Mammary epithelial cell (primary cell): ENCODE results near the gene ATP2C1.

Experiments
- CTCF ChIP-seq, 2 donors: IDR thresholded peaks in 1 of 2; conservative IDR thresholded peaks in 1 of 2; 2 replicates each; pipeline ENCODE4 v1.5.1; 2011 to 2012; ENCODE audit warnings: inconsistent platforms in 2 of 2, low read length in 2 of 2, mild to moderate bottlenecking in 2 of 2, control low read depth in 1 of 2, low read depth in 1 of 2; ENCODE audit not compliant: insufficient read depth in 1 of 2; ENCODE audit errors: extremely low read depth in 1 of 2
- EZH2 ChIP-seq: IDR thresholded peaks from 2 replicates; pipeline ENCODE4 v1.6.1; 2012; ENCODE audit warnings: low read length, inconsistent platforms, borderline replicate concordance

GRCh38 chr3:130918328-130918727 is 24.4 kb downstream of the ATP2C1 start:
- TF ChIP-seq CTCF (conservative IDR thresholded peaks at IDR 0.05 in 1 of 2, IDR thresholded peaks at IDR 0.05 in 1 of 2; ENCODE audit: extremely low read depth in 1 of 2, insufficient read depth in 1 of 2, low read depth in 1 of 2, low read length in 2 of 2) (no peak), EZH2 (no peak)
